T-helper 1 cell (primary cell): ENCODE results near the gene TRDMT1.

Source experiments
- DNase-seq, 5 donors: peaks; one replicate each; pipeline ENCODE4 v3.0.0-alpha.2; 2012 to 2020

Gene TRDMT1

GRCh38 chr10:17125206-17125893 is 76.1 kb downstream of the TRDMT1 start:
- no peak for DNase-seq

GRCh38 chr10:17123961-17124360 is 77.5 kb downstream of the TRDMT1 start:
- DNase-seq: no peak

- DNase-seq: no peak
These were observed 78.5 kb downstream of the TRDMT1 start for GRCh38 chr10:17122726-17123661.

GRCh38 chr10:17122052-17122451 is 79.4 kb downstream of the TRDMT1 start:
- DNase-seq: no peak

GRCh38 chr10:17120694-17121093 is 80.8 kb downstream of the TRDMT1 start:
- DNase-seq: no peak

- DNase-seq: no peak
These were observed 81.6 kb downstream of the TRDMT1 start for GRCh38 chr10:17119845-17120244.

GRCh38 chr10:17116193-17116592 is 85.3 kb downstream of the TRDMT1 start:
- no peak for DNase-seq

- DNase-seq: no peak
These were observed 85.8 kb downstream of the TRDMT1 start for GRCh38 chr10:17115683-17116082.

GRCh38 chr10:17114878-17115444 is 86.5 kb downstream of the TRDMT1 start:
- DNase-seq: peak in 1 of 5 donors; percentile 19

- DNase-seq: no peak
These were observed 87.5 kb downstream of the TRDMT1 start for GRCh38 chr10:17113889-17114540.

- DNase-seq: no peak
These were observed 88.1 kb downstream of the TRDMT1 start for GRCh38 chr10:17113346-17113745.

GRCh38 chr10:17112566-17112965 is 88.9 kb downstream of the TRDMT1 start:
- DNase-seq: no peak

GRCh38 chr10:17109475-17110207 is 91.8 kb downstream of the TRDMT1 start:
- no peak for DNase-seq

- no peak for DNase-seq
These were observed 92.4 kb downstream of the TRDMT1 start for GRCh38 chr10:17109046-17109445.

GRCh38 chr10:17106991-17107390 is 94.5 kb downstream of the TRDMT1 start:
- no peak for DNase-seq

- DNase-seq: no peak
These were observed 99.6 kb downstream of the TRDMT1 start for GRCh38 chr10:17101910-17102266.

GRCh38 chr10:17101257-17101909 is 100.1 kb downstream of the TRDMT1 start:
- no peak for DNase-seq

GRCh38 chr10:17100586-17100985 is 100.9 kb downstream of the TRDMT1 start:
- DNase-seq: no peak

GRCh38 chr10:17098012-17098411 is 103.5 kb downstream of the TRDMT1 start:
- DNase-seq: no peak
